ENCODE data around the gene ACAD9. TPM values are rescaled to one million over a fixed set of nuclear protein-coding genes. Genes with fewer than 3 reads are reported as not detected.

Gene ACAD9
- total RNA-seq, 3 donors from 2014 or later: 33.3 to 59.6 (median 43.9) TPM

- DNase-seq (ENCODE audit: low spot score in 2 of 2): no peak
- H3K4me3 ChIP-seq: no peak overlapping the region
- H3K27ac ChIP-seq: no peak overlapping the region
- H3K9me3 ChIP-seq: peaks cover under 1 to 7% of the 10 kb centered on the region in 2 donors
- TF ChIP-seq POLR2A (IDR thresholded peaks at IDR 0.05): no peak
- TF ChIP-seq POLR2AphosphoS5 (IDR thresholded peaks at IDR 0.05): no peak
- TF ChIP-seq CTCF (IDR thresholded peaks at IDR 0.05): no peak
- H3K4me1 ChIP-seq: no peaks in the 10 kb centered on the region
- no peaks in the 10 kb centered on the region for H3K36me3 ChIP-seq
- no peaks in the 10 kb centered on the region for H3K27me3 ChIP-seq
- intact Hi-C loops (cut with DNase I; ENCODE audit: low total_unique reads): no loop called here
Measured at GRCh38 chr3:128848936-128849335, 30.5 kb upstream of the ACAD9 start.

- TF ChIP-seq CTCF (IDR thresholded peaks at IDR 0.05) (no peak), POLR2A (IDR thresholded peaks at IDR 0.05) (no peak), POLR2AphosphoS5 (IDR thresholded peaks at IDR 0.05) (no peak)
- Histone ChIP-seq H3K36me3 (no peaks in the 10 kb centered on the region), H3K4me3 (no peak overlapping the region), H3K4me1 (no peaks in the 10 kb centered on the region), H3K9me3 (peaks cover 8 to 18% of the 10 kb centered on the region in 2 donors), H3K27me3 (no peaks in the 10 kb centered on the region), H3K27ac (no peak overlapping the region)
- intact Hi-C loops (cut with DNase I; ENCODE audit: low total_unique reads): no loop called here
- DNase-seq (ENCODE audit: low spot score in 2 of 2): no peak
Measured at GRCh38 chr3:128849911-128850455, 29.4 kb upstream of the ACAD9 start.

- Histone ChIP-seq H3K4me3 (no peak overlapping the region), H3K36me3 (no peaks in the 10 kb centered on the region), H3K9me3 (peaks cover 8 to 21% of the 10 kb centered on the region in 2 donors), H3K4me1 (no peaks in the 10 kb centered on the region), H3K27ac (no peak overlapping the region), H3K27me3 (no peaks in the 10 kb centered on the region)
- no peak for DNase-seq (ENCODE audit: low spot score in 2 of 2)
- TF ChIP-seq POLR2AphosphoS5 (IDR thresholded peaks at IDR 0.05): no peak
- TF ChIP-seq POLR2A (IDR thresholded peaks at IDR 0.05): no peak
- TF ChIP-seq CTCF (IDR thresholded peaks at IDR 0.05): no peak
- intact Hi-C loops (cut with DNase I; ENCODE audit: low total_unique reads): no loop called here
Measured at GRCh38 chr3:128850544-128850943, 28.9 kb upstream of the ACAD9 start.

- Histone ChIP-seq H3K36me3 (no peaks in the 10 kb centered on the region), H3K4me3 (no peak overlapping the region), H3K27me3 (no peaks in the 10 kb centered on the region), H3K4me1 (no peaks in the 10 kb centered on the region), H3K27ac (no peak overlapping the region), H3K9me3 (peaks cover 8 to 21% of the 10 kb centered on the region in 2 donors)
- intact Hi-C loops (cut with DNase I; ENCODE audit: low total_unique reads): no loop called here
- no peak for TF ChIP-seq POLR2AphosphoS5 (IDR thresholded peaks at IDR 0.05)
- no peak for TF ChIP-seq CTCF (IDR thresholded peaks at IDR 0.05)
- no peak for TF ChIP-seq POLR2A (IDR thresholded peaks at IDR 0.05)
- no peak for DNase-seq (ENCODE audit: low spot score in 2 of 2)
Measured at GRCh38 chr3:128851601-128852000, 27.8 kb upstream of the ACAD9 start.

- H3K27me3 ChIP-seq: no peaks in the 10 kb centered on the region
- no peak overlapping the region for H3K4me3 ChIP-seq
- H3K4me1 ChIP-seq: no peaks in the 10 kb centered on the region
- no peaks in the 10 kb centered on the region for H3K36me3 ChIP-seq
- no peak overlapping the region for H3K27ac ChIP-seq
- peaks cover 20 to 32% of the 10 kb centered on the region in 2 donors for H3K9me3 ChIP-seq
- intact Hi-C loops (cut with DNase I; ENCODE audit: low total_unique reads): no loop called here
- DNase-seq (ENCODE audit: low spot score in 2 of 2): no peak
- TF ChIP-seq CTCF (IDR thresholded peaks at IDR 0.05) (no peak), POLR2A (IDR thresholded peaks at IDR 0.05) (no peak), POLR2AphosphoS5 (IDR thresholded peaks at IDR 0.05) (no peak)
Measured at GRCh38 chr3:128853826-128854225, 25.6 kb upstream of the ACAD9 start.
